GM21825 (cell line): ENCODE data around the gene DDX60.
"Not testable (repeated sequence)": the region's sequence is repeated elsewhere in the genome, so short reads cannot be mapped to it uniquely, and the experiment has no call there.

Source experiments
- ATAC-seq: cut with Tn5 transposase; IDR thresholded peaks from one replicate; pipeline ENCODE4 v1.9.1; 2021; ENCODE audit warnings: mild to moderate bottlenecking, moderate library complexity; ENCODE audit not compliant: unreplicated experiment

DDX60 gene

DNA sequence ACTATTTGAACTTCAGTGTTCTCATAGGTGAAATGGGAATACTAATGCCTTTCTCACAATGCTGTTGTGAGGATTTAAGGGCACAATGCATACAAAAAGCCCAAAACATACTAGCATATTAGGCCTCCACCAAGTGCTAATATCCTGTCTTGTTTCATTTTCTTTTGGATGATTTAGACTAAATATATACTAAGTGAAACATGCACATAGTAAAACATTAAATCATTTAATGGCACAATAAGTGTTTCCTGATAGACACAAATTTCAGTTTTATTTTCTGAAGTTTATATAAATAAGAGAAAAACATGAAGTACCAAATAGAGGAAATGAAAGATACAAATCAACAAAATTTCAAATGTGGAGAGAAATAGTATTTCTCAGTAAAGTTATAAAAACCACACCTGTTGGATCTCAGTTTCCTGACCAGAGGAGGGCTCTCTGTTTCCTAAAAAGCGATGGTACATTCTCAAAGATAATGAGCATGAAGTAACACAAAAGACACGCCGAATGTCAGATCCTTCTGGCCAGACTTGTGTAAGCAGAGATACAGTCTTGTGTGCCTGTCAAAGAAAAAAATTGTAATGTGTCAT, 25.1 kb downstream of the DDX60 start:
- ATAC-seq = peak; percentile 55

DNA sequence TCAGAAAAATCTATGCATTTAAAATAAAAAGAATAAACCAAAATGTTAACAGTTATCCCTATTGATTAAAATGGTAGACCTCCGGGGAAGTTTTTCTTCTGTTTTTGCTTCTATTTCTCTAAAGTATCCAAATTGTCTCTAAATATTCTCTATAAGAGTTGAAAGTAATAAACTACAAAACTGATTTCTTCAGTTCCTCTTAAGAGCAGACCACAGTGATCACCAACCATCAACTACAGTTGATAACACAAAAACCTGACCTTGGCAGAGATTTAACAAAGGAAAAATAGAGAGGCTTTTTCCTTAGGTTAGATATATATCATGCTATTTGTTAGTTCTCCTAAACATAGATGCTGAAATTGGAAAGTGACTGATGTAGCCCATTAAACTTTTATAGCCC, 27.3 kb downstream of the DDX60 start:
- no peak for ATAC-seq

DNA sequence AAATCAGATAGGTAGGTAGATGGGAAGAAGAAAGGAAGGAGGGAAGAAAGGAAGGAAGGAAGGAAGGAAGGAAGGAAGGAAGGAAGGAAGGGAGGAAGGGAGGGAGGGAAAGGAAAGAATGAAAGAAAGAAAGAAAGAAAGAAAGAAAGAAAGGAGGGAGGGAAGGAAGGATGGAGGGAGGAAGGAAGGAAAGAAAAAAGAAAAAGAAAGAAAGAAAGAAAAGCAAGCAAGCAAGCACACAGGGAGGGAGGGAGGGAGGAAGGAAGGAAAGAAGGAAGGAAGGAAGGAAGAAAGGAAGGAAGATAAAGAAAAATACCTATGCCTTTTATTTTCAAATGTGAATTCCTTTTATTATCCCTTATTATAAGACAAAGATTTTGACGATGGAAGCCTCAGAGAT, 32.7 kb downstream of the DDX60 start:
- not testable (repeated sequence) for ATAC-seq

DNA sequence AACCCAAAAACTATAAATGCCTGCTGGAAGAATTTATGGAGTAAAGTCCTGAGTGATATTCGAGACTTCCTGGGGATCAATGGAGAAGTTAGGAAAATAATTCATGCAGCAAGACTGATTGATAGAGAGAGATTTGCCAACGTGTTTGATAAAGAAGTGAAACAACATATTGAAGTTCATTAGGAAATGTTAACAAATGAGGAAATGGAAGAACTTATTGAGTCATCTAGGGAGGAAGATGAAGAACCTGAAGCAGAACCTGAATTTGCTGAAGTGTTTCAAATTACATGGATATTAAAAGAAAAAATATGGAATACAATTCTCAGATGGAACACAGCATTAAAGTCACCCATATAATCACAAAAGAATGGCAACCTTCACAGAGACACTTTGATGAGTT, 39.0 kb downstream of the DDX60 start:
- no peak for ATAC-seq

DNA sequence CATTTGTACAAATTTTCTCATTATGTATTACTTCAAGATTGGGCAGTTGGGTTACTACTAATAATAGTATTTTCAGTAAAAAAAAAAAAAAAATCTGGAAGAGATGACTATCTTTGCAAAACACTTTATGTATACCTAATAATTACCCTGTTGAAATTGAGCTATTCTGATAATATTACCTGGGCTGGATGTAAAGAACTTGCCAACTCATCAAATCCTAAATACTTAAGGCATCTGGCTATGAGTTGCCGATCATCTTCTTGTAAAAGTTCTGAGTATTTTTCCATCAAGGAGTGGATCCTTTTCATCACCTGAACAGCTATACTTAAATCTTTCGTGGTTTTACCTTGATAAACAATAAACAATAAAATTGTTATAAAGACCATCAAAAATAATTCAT, 42.7 kb downstream of the DDX60 start:
- no peak for ATAC-seq

DNA sequence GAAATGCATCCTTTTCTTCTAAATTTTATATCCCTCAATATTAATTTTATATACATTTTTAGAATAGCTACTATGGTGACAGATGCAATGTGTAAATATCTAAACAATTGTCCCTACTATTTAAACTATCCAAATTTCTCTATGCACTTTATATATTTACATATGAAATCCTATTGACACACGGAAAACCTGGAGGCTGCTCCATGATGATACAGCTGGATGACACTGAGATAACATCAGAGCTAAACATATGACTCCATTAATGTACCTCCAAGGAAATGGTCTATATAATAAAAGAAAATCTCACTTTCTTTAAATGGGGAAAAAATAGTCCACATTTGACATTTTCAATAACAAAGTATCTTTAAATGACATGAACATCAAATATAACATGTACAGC, 43.7 kb downstream of the DDX60 start:
- ATAC-seq = no peak

DNA sequence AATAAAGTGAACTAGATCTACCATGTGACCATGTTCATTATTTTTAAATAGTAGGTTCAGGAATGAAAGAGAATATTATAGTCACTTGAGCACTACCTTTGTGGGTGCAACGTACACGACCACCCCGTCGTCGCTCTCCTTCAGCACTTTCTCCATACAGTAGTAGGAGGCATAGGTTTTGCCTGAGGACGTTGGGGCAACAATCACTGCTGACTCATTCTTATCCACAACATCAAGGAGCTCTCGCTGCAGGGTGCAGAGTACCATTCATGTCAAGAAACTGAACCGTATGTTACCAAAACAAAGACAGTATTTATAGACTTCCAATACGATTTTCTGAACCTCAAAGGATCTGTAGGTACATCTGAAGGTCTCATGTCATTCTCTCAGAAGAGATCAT, 44.7 kb downstream of the DDX60 start:
- no peak for ATAC-seq

DNA sequence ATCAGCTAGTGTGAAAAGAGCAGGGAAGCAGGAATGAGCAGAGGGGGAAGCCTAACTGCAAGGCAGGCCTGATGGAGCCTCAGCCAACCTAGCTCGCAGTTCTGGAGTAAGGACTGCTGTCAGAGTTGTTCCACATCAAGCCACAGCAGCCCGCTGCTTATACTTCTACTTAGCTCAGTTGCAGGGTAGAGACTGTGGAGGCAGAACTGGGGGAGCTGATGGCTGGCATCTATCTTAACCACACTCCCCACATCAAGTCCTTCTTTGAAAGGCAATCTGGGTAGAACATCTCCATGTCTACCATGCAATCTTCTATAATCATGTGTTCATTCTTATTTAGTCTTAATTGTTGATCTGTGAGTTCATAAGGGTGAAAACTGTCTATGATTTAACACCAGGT, 46.1 kb downstream of the DDX60 start:
- ATAC-seq = no peak

DNA sequence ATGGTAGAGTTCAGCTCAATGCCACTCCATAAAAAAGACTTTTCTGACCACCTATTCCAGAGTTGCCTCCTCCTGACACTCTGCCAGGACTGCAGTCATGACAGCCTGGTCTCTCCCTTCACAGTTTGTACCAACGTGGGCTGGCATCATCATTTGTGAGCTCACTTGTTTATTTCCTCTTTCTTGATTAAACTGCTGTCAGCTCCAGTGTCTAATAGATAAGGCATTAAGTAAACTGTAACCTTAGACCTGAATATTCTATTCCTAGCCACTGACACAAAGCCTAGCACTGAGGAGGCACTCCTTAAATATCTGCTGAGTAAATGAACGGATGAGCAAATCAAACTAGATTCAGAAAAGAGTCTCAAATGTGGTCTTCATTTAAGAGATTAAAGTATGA, 48.7 kb downstream of the DDX60 start:
- no peak for ATAC-seq

DNA sequence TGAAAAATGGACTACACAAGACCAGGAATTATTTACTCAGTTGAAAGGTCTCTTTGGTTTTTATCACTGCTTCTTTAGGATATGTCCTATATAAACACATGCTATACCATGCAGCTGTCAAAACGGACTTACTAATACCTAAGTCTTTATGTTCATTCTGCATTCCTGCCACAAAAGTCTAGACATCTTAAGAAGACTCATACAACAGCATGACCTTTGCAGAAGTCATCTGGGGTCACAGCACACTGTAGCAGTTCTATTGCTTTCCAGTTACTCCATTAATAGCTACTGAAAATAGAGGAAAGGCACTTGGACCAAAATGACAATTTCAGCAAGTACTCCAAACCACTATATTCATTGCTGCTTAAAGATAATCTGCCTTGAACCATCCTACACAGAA, 53.2 kb downstream of the DDX60 start:
- no peak for ATAC-seq

DNA sequence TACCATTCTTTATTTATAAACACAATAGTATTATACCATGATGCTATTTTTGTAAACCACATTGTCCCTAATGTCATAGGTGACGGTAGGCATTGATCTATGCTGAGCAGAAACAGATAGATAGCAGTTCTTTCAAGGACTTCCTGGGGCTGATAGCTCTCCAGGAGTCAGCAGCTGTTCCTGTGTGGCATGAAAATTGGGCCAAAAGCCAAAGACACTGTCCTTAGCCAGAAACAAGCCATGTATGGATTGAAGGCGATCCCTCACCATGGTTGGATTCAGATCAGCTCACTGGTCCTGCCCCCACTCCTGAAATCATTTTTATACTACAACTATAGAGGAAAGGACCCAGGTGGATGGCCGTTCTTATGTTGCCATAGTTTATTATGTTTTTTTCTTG, 53.6 kb downstream of the DDX60 start:
- no peak for ATAC-seq

DNA sequence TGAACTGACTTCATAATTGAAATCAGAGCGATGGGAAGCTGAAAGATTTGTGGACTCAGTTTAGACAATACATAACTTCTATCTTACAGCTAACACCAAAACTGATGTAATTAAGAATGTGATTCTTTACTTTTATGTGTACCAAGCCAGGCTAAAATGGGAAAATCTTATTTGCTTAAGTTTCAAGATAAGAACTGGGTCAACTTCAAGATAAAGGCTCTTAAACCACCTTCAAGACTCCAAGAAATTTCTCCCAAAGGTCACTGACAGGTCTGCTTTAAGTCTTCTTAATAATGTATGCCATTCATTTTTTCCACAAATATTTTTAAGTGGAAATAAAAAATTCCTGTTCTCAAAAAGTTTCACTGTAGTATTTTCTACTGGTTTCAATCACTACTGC, 55.5 kb downstream of the DDX60 start:
- ATAC-seq = no peak

DNA sequence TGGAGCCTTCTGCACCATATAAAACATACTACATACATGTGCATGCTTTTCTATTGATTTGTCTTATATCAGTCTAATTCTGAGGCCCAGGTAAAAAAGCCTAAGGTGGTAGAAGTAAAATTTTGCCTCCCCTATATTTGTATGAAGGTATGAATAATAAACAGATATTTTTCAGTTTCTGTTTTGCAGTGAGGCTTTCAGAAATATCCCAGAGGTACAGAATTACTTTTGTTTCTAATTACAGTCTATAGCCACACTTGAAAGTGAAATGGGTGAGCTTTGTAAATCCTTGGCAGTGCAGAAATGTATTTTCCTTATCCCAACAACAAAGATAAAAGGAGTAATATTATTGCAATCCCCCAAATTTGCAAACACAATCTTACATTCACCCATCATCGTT, 59.5 kb downstream of the DDX60 start:
- no peak for ATAC-seq

DNA sequence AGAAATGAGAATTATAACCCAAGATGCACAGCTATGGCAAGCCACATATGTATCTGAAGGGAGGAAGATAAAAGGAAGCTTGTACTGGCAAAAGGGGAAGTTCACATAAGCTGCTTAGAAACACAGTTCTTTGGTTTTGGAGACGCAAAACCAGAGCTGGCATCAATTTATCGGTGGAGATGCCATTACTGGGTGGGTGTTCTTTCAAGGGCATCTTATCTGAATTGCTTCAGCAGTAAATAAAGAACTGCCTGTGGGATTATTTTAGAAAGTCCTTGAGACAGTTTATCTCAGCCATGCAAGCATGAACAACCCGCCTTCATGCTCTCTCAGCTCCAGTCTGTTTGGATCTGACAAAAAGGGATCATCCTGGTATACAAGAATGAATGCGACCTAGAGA, 60.8 kb downstream of the DDX60 start:
- ATAC-seq = no peak

DNA sequence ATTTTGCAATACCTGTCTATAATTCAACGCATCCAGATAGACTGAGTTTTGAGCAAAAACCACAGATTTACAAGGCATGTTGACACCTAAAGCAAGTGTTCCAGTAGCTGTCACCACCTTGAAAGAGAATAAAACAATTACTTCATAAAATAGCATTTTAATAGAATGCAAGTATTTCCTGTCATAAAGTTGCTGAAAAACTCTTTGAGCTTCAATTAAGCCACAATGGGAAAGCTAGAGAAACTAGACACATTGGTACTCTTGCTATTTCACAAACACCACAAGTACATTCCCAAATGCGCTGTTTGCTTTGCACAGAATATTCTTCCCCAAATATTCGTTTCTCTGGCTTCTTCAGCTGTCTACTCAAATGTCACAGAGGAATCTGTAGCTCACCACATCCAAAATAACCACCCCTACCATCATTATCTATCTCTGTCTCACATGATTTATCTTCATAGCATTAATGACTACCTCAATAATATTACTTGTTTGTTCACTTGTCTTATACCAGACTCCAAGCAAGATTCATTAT, 70.3 kb downstream of the DDX60 start:
- ATAC-seq = no peak

DNA sequence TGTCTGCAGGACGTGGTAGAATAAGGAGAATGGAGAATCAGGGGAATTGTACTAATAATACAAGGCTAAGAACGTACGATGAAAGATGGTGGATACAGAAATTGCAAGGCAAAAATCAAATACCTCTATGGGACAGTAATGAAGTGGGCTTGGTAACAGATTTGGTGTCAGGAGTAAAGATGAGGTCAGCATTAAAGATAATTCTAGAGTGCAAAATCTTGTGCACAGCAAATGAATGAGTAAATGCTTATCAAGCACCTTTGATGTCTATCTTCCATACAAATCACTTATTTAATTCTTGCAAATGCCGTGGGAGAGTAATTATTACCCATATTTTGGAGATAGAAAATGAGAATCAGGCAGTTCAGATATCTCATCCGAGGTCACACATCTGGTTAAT, 70.9 kb downstream of the DDX60 start:
- no peak for ATAC-seq

DNA sequence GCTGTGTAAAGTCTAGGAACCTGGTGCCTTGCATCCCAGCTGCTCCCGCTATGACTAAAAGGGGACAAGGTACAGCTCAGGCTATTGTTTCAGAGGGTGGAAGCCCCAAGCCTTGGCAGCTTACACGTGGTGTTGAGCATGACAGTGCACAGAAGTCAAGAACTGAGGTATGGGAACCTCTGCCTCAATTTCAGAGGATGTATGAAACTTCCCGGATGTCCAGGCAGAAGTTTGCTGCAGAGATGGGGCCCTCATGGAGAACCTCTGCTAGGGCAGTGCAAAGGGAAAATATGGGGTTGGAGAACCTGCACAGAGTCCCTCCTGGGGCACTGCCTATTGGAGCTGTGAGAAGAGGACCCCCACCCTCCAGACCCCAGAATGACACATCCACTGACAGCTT, 76.6 kb downstream of the DDX60 start:
- ATAC-seq = no peak

DNA sequence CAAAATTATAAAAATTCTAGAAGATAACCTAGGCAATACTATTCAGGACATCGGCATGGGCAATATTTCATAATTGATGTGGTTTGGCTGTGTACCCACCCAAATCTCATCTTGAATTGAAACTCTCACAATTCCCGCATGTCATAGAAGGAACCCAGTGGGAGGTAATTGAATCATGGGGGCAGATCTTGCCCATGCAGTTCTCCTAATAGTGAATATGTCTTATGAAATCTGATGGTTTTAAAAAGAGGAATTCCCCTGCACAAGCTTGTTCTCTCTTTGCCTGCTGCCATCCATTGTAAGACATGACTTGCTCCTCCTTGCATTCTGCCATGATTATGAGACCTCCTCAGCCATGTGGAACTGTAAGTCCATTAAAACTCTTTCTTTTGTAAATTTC, 77.7 kb downstream of the DDX60 start:
- ATAC-seq = no peak

DNA sequence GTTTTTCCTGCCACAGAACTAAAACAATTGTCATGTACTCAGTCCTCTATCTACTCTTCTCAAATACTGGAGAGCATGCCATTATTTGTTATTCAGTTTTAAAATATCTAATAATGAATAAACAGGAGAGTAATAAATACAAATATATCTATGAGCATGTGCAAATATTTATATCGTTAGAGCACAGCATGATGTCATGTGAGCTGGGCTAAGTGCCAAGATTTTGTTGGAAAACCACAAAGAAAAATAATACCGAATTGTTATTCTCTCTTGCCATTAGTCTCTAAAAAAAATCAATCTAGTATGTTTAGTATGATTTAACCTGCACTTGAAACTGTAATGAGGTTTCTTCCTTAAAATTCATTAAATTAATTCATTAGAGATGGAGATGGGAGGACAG, 97.3 kb downstream of the DDX60 start:
- ATAC-seq = no peak

DNA sequence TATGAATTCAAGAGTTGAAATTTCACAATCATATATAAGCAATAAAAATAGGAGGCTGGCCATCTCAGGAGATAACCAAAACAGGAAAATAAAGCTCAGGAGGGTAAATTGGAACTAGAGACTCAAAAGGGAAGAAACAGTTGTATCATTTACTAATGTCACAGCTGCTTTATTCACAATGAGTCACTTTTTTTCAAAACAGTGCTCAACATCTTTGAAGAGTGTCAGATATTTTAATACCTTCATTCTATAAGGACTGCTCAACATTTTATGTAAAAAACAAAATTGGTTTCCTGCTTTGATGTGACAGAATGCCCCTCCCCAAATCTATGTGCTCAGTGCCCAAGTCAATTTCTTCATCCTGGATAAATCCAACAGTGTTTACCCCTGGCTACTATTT, 97.7 kb downstream of the DDX60 start:
- no peak for ATAC-seq

DNA sequence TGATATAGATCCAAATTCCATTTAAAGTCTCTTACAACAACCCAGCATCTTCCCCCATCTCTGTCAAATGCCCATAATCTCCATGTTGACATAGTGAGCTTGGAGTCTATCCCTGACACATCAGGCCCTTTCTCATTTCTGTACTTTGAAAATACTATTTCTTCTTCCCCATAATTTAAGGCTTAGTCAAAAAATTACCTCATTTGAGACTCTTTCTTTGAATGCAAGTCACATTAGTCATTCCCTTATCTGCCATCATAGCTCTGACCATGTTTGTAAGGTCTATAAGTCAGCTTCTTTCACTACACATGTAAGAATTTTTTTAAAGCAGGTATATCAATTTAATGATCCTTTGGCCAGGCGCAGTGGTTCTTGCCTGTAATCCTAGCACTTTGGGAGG, 99.9 kb downstream of the DDX60 start:
- ATAC-seq = no peak

DNA sequence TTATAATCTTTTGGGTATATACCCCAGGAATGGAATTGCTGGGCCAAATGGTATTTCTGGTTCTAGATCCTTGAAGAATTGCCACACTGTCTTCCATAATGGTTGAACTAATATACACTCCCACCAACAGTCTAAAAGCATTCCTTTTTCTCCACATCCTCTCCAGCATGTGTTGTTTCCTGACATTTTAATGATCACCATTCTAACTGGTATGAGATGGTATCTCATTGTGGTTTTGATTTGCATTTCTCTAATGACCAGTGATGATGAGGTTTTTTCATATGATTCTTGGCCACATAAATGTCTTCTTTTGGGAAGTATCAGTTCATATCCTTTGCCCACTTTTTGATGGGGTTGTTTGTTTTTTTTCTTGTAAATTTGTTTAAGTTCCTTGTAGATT, 105.0 kb downstream of the DDX60 start:
- not testable (repeated sequence) for ATAC-seq

DNA sequence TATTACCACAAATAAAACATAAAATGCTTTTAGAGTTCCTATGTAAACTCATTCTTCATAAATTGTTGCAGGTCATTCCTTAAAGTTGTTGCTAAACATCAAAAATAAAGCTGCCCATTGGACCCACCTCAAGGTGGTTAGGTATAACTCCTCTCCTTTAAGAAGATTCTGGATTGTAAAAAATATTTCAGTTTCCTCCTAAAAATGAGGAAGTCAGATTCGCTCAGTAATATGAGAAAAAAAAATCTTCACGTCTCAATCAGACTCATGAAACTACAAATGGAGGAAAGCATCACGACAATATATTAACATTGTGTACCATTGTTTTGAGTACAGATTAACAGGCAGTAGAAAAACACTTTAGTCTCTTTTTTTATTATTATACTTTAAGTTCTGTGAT, 105.9 kb downstream of the DDX60 start:
- ATAC-seq = no peak
